ENCODE measurements around the gene FAM219A. TPM values are rescaled to one million over a fixed set of nuclear protein-coding genes. Genes with fewer than 3 reads are reported as not detected.
"Not testable (repeated sequence)": the region's sequence is repeated elsewhere in the genome, so short reads cannot be mapped to it uniquely, and the experiment has no call there.

FAM219A gene
- total RNA-seq, 2 donors from 2014 or later, result 17.1 to 19.6 TPM

GRCh38 chr9:34442770-34443169 is 15.6 kb downstream of the FAM219A start:
- Mint-ChIP-seq H3K4me3 (no peak overlapping the region), H3K27ac (no peak overlapping the region), H3K36me3 (ENCODE audit: low read depth) (peaks cover 10% of the 10 kb centered on the region), H3K4me1 (peaks cover 49% of the 10 kb centered on the region), H3K9me3 (peaks cover 2% of the 10 kb centered on the region), H3K27me3 (ENCODE audit: insufficient read depth) (no peaks in the 10 kb centered on the region)
- H3K4me1 ChIP-seq (ENCODE audit: control insufficient read depth, insufficient read depth, low read length), result peaks cover 32% of the 10 kb centered on the region
- DNase-seq, result no peak
- H3K9me3 ChIP-seq (ENCODE audit: control insufficient read depth, low read length), result no peaks in the 10 kb centered on the region
- no peak overlapping the region for H3K27ac ChIP-seq (ENCODE audit: low read depth, low read length)
- H3K36me3 ChIP-seq (ENCODE audit: control insufficient read depth, insufficient read depth, low read length), result peaks cover 5% of the 10 kb centered on the region
- WGBS, 2 experiments (ENCODE audit: insufficient coverage in 1 of 2, insufficient read length in 1 of 2), result no CpG with 5 or more reads among the region's 1 CpG
- no peak for TF ChIP-seq CTCF (conservative IDR thresholded peaks at IDR 0.05)
- no peaks in the 10 kb centered on the region for H3K27me3 ChIP-seq (ENCODE audit: control insufficient read depth, insufficient read depth, low read length, poor library complexity, severe bottlenecking)
- no peak overlapping the region for H3K9ac ChIP-seq (ENCODE audit: extremely low read depth, low read length, poor library complexity, severe bottlenecking)
- H3K4me3 ChIP-seq (ENCODE audit: low read length), result peak overlapping the region; percentile 44

- Histone ChIP-seq H3K27me3 (ENCODE audit: control insufficient read depth, insufficient read depth, low read length, poor library complexity, severe bottlenecking) (no peaks in the 10 kb centered on the region), H3K9ac (ENCODE audit: extremely low read depth, low read length, poor library complexity, severe bottlenecking) (no peak overlapping the region), H3K36me3 (ENCODE audit: control insufficient read depth, insufficient read depth, low read length) (peaks cover 5% of the 10 kb centered on the region), H3K4me3 (ENCODE audit: low read length) (no peak overlapping the region), H3K9me3 (ENCODE audit: control insufficient read depth, low read length) (no peaks in the 10 kb centered on the region), H3K4me1 (ENCODE audit: control insufficient read depth, insufficient read depth, low read length) (peaks cover 18% of the 10 kb centered on the region), H3K27ac (ENCODE audit: low read depth, low read length) (no peak overlapping the region)
- Mint-ChIP-seq H3K36me3 (ENCODE audit: low read depth) (peaks cover 10% of the 10 kb centered on the region), H3K4me1 (peaks cover 34% of the 10 kb centered on the region), H3K27ac (no peak overlapping the region), H3K27me3 (ENCODE audit: insufficient read depth) (no peaks in the 10 kb centered on the region), H3K4me3 (no peak overlapping the region), H3K9me3 (peaks cover 2% of the 10 kb centered on the region)
- TF ChIP-seq CTCF (conservative IDR thresholded peaks at IDR 0.05), result no peak
- no peak for DNase-seq
These were observed 18.4 kb downstream of the FAM219A start for GRCh38 chr9:34440017-34440416.

GRCh38 chr9:34438465-34438864 is 19.9 kb downstream of the FAM219A start:
- WGBS, 2 experiments (ENCODE audit: insufficient coverage in 1 of 2, insufficient read length in 1 of 2), result 93 to 94% methylated on average over 3 to 4 of the region's 4 CpGs
- not testable (repeated sequence) for H3K4me1 ChIP-seq (ENCODE audit: control insufficient read depth, insufficient read depth, low read length); H3K9me3 Mint-ChIP-seq; H3K4me3 Mint-ChIP-seq; H3K27me3 Mint-ChIP-seq (ENCODE audit: insufficient read depth); H3K27me3 ChIP-seq (ENCODE audit: control insufficient read depth, insufficient read depth, low read length, poor library complexity, severe bottlenecking); H3K27ac Mint-ChIP-seq; H3K36me3 ChIP-seq (ENCODE audit: control insufficient read depth, insufficient read depth, low read length); DNase-seq; H3K4me3 ChIP-seq (ENCODE audit: low read length); H3K9ac ChIP-seq (ENCODE audit: extremely low read depth, low read length, poor library complexity, severe bottlenecking); H3K27ac ChIP-seq (ENCODE audit: low read depth, low read length); H3K9me3 ChIP-seq (ENCODE audit: control insufficient read depth, low read length)
- Mint-ChIP-seq H3K36me3 (ENCODE audit: low read depth) (peaks cover 10% of the 10 kb centered on the region), H3K4me1 (peaks cover 18% of the 10 kb centered on the region)

- not testable (repeated sequence) for H3K27ac Mint-ChIP-seq; H3K4me1 ChIP-seq (ENCODE audit: control insufficient read depth, insufficient read depth, low read length); H3K27me3 ChIP-seq (ENCODE audit: control insufficient read depth, insufficient read depth, low read length, poor library complexity, severe bottlenecking); H3K27ac ChIP-seq (ENCODE audit: low read depth, low read length); H3K4me3 ChIP-seq (ENCODE audit: low read length); H3K4me3 Mint-ChIP-seq; DNase-seq; H3K9me3 Mint-ChIP-seq; H3K9me3 ChIP-seq (ENCODE audit: control insufficient read depth, low read length); H3K27me3 Mint-ChIP-seq (ENCODE audit: insufficient read depth); H3K36me3 ChIP-seq (ENCODE audit: control insufficient read depth, insufficient read depth, low read length); H3K9ac ChIP-seq (ENCODE audit: extremely low read depth, low read length, poor library complexity, severe bottlenecking)
- WGBS, 2 experiments (ENCODE audit: insufficient coverage in 1 of 2, insufficient read length in 1 of 2), result 94 to 95% methylated on average over 12 to 28 of the region's 28 CpGs
- Mint-ChIP-seq H3K36me3 (ENCODE audit: low read depth) (peaks cover 10% of the 10 kb centered on the region), H3K4me1 (peaks cover 13% of the 10 kb centered on the region)
These were observed 20.5 kb downstream of the FAM219A start for GRCh38 chr9:34437926-34438307.

Data from endodermal cell (in vitro differentiated cells).